ENCODE data around the gene SFXN2. TPM values are rescaled to one million over a fixed set of nuclear protein-coding genes. Genes with fewer than 3 reads are reported as not detected.

SFXN2 gene
- polyA plus RNA-seq, 2 of the 4 experiments (the other 2 are of a cell fraction): 5.6 to 7.4 TPM

DNA sequence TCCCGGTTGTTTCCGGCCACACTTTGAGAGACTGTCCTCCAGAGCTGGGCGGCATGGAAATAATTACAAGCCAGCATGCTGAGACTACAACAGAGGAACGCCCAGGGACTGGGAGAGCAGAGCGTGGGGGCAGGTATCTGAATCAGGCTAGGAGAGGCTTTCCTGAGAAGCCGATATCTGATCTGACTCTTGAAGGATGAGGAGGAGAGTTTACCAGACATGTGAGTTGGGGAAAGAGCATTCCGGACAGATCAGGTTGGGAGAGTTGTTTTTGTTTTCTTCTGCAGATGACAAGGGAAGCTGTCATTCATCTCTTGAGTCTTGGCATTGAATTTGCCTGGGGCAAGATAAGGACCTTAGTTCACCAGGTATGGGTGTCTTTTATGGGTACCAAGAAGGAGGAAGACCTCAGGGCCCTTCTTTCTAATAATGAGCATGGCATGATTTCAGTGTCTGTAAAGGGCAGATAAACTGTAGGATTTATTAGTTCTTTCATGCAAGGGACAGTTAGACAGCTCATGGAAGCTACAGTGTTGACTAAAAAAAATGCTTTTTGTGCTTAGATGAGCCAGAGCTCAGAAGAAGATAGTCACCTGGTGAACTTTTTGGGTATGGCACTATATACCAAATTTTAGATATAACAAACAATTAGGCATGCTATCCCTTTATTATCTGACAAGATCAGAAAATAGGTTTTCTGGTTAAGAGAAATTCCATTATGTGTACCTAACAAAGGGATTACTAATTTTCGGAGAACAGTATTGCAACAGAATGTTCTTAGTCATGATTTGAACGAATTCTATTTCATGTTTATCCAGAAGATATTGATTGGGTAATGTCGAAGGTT, 65.5 kb downstream of the SFXN2 start:
- 83% methylated on average over 10 of the region's 10 CpGs for WGBS (ENCODE audit: missing lambda C conversion rate)
- CTCF ChIA-PET: interaction anchor here (0.8 to 1.0 kb wide), 3 partner anchors 18 to 56 kb away, joined by 3 to 6 read pairs (median 4); no protein-coding TSS in a partner anchor
- H3K4me2 ChIP-seq: no peak overlapping the region
- ATAC-seq: no peak
- no peak for FAIRE-seq
- no peak for DNase-seq (ENCODE audit: low read depth in 1 of 2, low spot score in 1 of 2)
- POLR2A ChIA-PET: no interaction called here
- no peaks in the 10 kb centered on the region for H3K9me3 ChIP-seq
- H3K4me1 ChIP-seq: peaks cover 10% of the 10 kb centered on the region; the same call in 1 of the 3 replicates
- no peak overlapping the region for H3K4me3 ChIP-seq
- TF ChIP-seq RCOR1 (IDR thresholded peaks at IDR 0.05; ENCODE audit: low read depth, low read length): no peak
- TF ChIP-seq MAZ (IDR thresholded peaks at IDR 0.05; ENCODE audit: borderline replicate concordance, low read depth, low read length): no peak
- H3K27ac ChIP-seq: no peak overlapping the region

DNA sequence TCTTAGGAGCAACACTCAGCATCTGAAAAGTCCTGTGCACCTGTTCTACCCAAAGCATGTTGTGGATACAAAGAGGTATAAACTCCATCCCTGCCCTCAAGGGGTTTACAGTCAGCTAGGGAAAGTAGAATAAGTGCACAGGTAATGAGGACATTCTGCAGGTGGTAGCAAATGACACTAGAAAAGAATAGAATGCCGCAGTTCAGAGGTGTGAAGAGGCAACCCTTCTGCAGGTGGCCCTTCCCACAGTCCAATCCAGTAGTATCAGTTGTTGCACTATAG, 66.0 kb downstream of the SFXN2 start:
- TF ChIP-seq CEBPB (IDR thresholded peaks at IDR 0.05): no peak
- WGBS (ENCODE audit: missing lambda C conversion rate): 95% methylated on average over 1 of the region's 1 CpG
- no peak overlapping the region for H3K27ac ChIP-seq
- ChIA-PET POLR2A (no interaction called here), CTCF (interaction anchor here (1.0 kb wide), 1 partner anchor 27 kb away, joined by 6 read pairs; no protein-coding TSS in a partner anchor)
- H3K4me2 ChIP-seq: no peak overlapping the region
- peaks cover 10% of the 10 kb centered on the region; the same call in 1 of the 3 replicates for H3K4me1 ChIP-seq
- DNase-seq (ENCODE audit: low read depth in 1 of 2, low spot score in 1 of 2) (no peak), ATAC-seq (no peak), FAIRE-seq (no peak)
- H3K4me3 ChIP-seq: no peak overlapping the region
- H3K9me3 ChIP-seq: no peaks in the 10 kb centered on the region

GRCh38 chr10:102781090-102781920, 66.9 kb downstream of the SFXN2 start:
- Histone ChIP-seq H3K4me2 (no peak overlapping the region), H3K4me3 (no peak overlapping the region), H3K4me1 (peaks cover 10% of the 10 kb centered on the region; the same call in 1 of the 3 replicates), H3K9me3 (no peaks in the 10 kb centered on the region), H3K27ac (no peak overlapping the region)
- TF ChIP-seq MAX (IDR thresholded peaks at IDR 0.05) (no peak), MAZ (IDR thresholded peaks at IDR 0.05; ENCODE audit: borderline replicate concordance, low read depth, low read length) (no peak), ELK1 (IDR thresholded peaks at IDR 0.05; ENCODE audit: low read depth, low read length) (no peak), HMGXB4 (CRISPR knock-in tag; IDR thresholded peaks at IDR 0.05; ENCODE audit: borderline replicate concordance) (no peak)
- 81% methylated on average over 8 of the region's 8 CpGs for WGBS (ENCODE audit: missing lambda C conversion rate)
- FAIRE-seq (no peak), ATAC-seq (0 out of 6 replicates have a peak, but pooled peaks of 1 of the 2 experiments have one; percentile 15), DNase-seq (ENCODE audit: low read depth in 1 of 2, low spot score in 1 of 2) (no peak)
- CTCF ChIA-PET: interaction anchor here (0.8 kb wide), 1 partner anchor 36 kb away, joined by 3 read pairs; no protein-coding TSS in a partner anchor
- POLR2A ChIA-PET: no interaction called here

DNA sequence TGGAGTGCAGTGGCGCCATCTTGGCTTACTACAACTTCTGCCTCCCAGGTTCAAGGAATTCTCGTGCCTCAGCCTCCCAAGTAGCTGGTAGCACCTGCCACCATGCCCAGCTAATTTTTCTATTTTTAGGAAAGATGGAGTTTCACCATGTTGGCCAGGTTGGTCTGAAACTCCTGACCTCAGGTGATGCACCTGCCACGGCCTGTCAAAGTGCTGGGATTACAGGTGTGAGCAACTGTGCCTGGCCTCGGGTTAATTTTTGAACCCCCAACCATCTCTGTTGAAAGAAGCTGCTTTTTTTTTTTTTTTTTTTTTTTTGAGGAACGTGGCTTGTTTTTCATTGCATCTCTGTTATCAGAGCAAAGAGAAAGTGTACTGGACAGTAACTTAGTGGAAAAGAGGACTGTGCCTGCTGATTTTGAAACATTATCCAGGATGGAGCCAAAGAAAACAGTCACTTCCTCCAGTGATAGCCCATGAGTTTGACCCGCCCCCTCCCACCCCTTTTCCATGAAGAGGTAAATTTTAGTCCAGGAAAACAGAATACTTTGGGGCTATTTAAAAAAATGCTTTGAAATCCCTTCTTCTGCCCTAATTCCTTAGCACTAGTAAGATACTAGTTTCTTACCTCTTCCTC, 67.6 kb downstream of the SFXN2 start:
- H3K9me3 ChIP-seq: no peaks in the 10 kb centered on the region
- ChIA-PET CTCF (interaction anchor here (0.8 kb wide), 1 partner anchor 36 kb away, joined by 3 read pairs; no protein-coding TSS in a partner anchor), POLR2A (no interaction called here)
- WGBS (ENCODE audit: missing lambda C conversion rate): 77% methylated on average over 6 of the region's 6 CpGs
- ATAC-seq (no peak), DNase-seq (ENCODE audit: low read depth in 1 of 2, low spot score in 1 of 2) (no peak), FAIRE-seq (no peak)
- no peak for TF ChIP-seq MAX (IDR thresholded peaks at IDR 0.05)
- TF ChIP-seq MAZ (IDR thresholded peaks at IDR 0.05; ENCODE audit: borderline replicate concordance, low read depth, low read length): no peak
- TF ChIP-seq EHMT2 (IDR thresholded peaks at IDR 0.05; ENCODE audit: low read depth): no peak
- H3K4me1 ChIP-seq: peaks cover 7% of the 10 kb centered on the region; the same call in 1 of the 3 replicates
- H3K27ac ChIP-seq: no peak overlapping the region
- H3K4me3 ChIP-seq: no peak overlapping the region
- no peak overlapping the region for H3K4me2 ChIP-seq
